HG02973 (cell line): ENCODE data around the gene SAP30L.

Experiments used
- ATAC-seq: cut with Tn5 transposase; IDR thresholded peaks from one replicate; pipeline ENCODE4 v1.9.1; 2021; ENCODE audit warnings: moderate library complexity; ENCODE audit not compliant: unreplicated experiment

SAP30L gene

DNA sequence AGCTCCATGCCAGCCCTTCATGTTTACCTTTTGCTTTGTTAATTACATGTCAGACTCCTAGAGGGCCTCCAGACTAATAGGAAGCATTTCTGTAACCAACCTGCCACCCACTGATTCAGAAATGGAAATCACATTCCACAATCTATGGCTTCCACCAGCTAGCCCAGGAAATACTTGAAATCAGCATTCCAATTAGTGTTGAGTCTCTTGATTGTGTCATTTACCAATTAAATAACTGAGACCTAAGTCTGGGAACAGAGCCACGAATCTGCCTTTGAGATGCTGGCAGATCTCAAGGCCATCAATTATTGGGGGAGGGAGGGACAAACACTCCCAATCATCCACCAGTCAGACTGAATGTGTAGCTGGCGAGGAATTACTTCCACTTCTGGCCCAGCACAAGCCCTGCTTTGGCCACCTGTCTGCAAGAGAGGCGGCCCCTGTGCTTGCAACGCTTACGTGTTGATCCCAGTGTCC lies 27.4 kb upstream of the SAP30L start:
- ATAC-seq, result no peak

DNA sequence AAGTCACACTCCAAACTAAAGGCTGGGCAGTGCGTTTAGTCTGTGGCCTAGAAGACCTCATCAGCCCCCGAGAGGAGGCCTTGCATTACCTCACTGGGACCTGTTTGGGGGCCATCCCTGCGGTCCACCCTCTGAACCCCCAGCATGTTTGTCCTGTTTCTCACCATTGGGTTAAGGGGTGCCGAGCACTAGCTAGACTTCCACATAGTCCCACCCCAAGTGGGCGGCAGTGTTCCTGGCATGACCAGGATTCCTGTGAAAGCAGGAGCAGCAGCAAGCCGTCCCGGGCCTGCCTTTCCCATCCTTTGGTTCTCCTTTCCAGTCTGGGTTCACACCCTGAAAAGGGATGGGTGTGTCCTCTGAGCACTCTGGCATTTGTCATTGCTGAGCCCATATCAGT lies 26.6 kb upstream of the SAP30L start:
- ATAC-seq, result no peak

DNA sequence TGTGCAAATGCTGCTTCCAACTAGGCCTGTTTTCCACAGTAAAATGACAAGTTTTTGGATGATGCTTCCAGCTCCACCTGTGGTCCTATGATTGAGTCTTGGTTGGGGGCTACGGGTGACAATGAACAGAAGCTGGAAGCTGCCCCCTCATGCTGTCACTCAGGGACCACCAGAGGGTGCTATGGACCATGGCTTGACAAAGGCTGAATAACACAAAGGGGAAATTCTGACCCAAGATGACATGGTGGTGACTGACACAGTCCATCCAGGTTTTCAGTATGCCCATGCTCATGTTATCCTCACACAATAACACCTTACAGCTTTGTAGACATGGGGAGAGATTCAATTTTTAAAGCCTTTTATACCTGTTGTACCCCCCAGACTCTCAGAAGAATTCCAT lies 23.9 kb upstream of the SAP30L start:
- no peak for ATAC-seq

DNA sequence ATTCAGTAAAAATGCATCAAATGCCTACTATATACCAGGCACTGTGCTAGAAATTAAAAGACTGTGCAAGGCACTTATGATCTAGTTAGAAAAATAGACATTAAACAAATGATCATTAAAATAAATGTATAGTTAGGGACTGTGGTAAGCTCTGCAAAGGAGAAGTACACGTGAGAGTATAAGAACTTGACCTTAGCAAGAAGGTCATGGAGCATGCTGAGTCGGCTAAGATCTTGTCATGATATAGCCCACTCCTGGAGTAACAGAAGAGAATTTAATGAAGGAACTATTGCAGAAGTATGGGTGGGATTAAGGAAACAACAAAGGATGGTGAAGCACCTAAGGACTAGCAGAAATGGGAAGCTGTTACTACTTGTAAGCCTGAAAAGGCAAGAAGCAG lies 23.5 kb upstream of the SAP30L start:
- no peak for ATAC-seq

DNA sequence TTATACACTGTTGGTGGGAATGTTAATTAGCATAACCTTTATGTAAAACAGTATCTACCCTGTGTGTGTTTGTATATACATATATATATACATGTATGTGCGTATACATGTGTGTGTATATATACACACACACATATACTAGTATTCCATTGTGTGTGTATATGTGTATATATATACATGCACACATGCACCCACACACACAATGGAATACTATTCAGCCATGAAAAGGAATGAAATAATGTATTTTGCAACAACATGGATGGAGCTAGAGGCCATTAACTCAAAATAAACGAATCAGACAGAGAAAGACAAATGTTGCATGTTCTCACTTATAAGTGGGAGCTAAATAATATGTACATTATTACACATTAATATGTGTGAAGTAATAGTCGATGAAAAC lies 17.6 kb upstream of the SAP30L start:
- no peak for ATAC-seq

DNA sequence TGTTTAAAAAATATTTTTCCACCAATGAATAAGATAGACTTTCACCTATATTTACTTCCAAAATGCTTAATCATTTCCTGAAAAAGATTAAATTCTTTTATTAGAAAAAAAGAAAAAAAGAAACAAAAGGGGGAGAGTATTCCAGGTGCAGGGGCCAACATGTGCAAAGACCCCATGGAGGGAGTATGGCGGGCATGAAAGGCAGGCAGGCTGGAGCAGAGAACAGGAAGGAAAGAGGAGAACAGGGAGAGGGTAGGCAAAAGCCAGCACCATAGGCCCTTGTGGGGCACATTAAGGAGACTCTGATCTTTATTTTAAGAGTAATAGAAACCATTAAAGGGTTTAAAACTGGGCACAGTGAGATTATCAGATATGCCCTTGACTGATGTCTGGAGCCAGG lies 16.5 kb upstream of the SAP30L start:
- no peak for ATAC-seq

DNA sequence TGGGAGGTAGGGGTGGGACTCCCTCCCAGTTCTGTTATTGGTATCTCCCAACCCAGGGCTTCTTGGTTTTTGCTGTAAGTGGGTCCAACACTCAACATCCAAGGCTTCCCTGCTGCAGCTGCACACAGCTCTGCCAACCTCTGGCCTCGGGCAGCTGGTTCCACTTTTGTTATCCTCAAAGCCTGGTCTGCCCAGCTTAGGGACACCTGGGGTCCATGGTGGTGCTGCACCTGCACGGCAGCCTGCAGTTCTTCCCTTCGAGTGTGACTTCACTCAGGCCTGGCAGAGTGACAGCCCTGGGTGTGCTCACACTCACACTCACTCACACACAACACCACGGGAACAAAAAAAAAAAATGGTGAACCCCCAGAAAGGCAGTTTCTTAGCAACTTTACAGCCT lies 15.3 kb upstream of the SAP30L start:
- no peak for ATAC-seq

DNA sequence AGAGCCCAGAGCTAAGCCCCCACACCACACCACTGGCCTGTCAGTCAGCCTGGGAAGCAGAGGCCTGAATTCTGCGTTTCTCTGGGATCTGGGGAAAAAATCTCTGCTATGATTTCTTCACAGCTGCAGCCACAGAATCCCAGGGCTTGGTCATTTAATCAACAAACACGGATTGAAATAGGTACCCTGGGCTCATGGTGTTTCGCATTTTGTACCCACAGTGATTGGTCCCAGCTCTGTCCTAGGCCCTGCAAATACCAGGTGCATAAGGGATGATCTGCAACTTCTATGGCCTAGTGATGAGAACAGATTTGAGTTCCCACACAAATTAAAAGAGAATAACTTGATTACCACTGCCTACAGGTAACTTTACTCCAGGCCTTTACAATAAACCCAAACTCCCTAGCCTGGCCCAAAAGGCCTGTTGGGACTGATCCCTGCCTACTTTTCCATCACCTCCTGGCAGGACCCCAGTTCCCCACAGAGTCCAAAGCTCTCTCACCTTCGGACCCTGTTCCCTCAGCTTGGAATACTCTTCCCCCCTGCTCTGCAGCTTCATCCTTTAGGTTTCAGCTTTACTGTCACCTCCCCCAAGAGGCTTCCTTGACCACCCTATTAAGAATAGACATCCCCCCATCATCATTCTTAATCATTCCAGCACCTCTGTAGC lies 14.7 kb upstream of the SAP30L start:
- no peak for ATAC-seq

DNA sequence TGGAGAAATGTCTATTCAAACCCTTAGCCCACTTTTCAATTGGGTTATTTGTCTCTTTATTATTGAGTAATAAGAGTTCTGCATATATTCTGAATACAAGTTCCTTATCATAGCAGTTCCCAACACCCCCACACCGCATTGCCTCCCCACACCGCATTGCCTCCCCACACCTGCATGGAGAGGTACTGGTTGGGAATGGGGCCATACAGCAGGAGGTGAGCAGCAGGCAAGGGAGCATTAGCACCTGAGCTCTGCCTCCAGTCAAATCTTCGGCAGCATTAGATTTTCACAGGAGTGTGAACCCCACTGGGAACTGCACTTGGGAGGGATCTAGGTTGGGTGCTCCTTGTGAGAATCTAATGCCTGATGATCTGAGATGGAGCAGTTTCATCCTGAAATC lies 10.6 kb upstream of the SAP30L start:
- no peak for ATAC-seq

DNA sequence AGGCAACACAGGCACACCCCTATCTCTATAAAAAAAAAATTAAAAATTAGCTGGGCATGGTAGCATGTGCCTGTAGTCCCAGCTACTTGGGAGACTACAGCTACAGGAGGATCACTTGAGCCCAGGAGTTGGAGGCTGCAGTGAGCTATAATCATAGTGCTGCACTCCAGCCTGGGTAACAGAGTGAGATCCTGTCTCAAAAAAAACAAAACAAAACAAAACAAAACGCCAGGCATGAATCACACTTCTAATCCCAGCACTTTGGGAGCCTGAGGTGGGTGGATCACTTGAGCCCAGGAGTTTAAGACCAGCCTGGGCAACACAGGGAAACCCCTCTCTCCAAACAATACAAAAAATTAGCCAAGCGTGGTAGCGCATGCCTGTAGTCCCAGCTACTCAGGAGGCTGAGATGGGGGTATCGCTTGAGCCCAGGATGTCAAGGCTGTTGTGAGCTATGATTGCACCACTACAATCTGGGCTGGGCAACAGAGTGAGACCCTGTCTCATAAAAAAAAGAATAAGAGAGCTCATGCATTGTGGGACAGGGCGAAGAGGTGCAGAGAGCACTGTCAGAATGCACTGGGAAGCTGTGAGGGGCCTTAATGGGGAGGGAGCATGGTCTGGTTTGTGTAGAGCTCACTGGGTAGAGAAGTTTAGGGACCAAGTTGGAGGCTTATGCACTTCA lies 8.4 kb upstream of the SAP30L start:
- no peak for ATAC-seq

DNA sequence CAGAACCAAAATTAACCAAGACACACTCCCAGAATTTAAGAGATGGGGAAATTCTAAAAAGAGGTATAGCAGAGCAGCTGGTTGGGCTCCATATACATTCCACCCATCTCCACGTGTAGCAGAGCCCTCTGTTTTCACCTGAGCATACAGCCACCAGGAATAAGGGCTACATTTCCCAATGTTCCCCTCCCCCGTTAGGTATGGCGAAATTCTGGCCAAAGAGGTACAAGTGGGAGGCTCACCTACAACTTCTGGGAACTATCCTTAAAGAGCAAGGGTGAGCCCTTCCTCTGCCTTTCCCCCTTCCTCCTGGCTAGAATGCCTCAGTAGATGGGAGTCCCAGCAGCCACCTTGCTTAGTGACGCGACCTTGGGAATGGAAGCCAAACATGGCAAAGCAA lies 5.3 kb upstream of the SAP30L start:
- ATAC-seq, result no peak

DNA sequence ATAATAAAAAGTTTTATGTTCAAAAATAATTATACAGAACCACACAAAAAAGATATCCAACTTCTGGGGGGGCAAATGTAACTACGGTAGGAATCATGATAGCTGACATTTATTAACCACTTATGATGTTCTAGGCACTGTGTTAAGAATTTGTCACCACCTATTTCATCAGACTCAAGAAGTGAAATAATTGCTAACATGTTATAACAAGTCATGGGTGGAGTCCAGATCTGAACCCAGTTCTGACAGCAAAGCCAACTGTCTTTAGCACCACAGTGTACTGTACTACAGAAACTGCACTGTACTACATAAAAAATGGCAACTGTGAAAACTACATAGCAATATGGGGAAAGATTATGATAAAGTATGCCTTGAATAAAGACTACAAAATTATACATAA lies 3.0 kb upstream of the SAP30L start:
- ATAC-seq, result no peak

DNA sequence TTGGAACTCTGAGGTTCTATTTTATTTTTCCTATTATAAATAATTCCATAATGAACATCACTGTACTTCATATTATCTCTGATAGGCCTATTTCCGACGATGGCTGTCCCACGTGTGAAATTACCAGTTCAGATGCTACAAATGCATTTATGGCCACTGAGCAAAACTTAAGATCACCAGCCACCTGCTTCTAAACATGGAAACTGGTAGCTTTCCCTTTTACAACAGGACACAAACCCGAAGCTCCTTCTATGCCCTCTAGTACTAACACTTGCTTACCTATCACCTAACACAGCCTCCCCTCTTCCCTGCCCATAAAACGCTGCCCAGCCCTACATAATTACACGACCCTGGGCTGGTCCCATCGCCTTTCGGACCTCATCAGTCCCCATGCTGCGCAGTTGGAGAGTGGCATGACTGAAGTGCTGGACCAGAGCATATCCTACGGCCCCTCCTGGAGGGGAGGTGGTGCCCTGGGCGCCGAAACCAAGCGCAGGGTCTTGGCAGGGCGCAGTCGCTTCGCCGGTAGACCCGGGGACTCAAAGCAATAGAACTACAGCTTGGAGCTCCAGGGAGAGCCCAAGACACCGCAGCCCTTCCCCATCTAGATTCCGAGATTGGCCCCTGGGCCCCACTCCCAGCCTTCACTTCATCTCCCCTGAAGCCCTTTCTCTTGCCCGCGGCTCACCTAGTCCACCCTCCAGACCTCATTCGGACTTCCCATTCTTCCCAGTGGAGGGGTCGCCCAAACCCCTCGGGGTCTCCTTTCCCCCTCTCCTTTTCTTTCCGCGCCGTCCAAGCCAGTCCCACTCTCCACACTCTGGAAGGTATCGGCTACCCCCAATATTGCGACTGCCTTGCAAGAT lies 1.0 kb upstream of the SAP30L start:
- ATAC-seq, result no peak

DNA sequence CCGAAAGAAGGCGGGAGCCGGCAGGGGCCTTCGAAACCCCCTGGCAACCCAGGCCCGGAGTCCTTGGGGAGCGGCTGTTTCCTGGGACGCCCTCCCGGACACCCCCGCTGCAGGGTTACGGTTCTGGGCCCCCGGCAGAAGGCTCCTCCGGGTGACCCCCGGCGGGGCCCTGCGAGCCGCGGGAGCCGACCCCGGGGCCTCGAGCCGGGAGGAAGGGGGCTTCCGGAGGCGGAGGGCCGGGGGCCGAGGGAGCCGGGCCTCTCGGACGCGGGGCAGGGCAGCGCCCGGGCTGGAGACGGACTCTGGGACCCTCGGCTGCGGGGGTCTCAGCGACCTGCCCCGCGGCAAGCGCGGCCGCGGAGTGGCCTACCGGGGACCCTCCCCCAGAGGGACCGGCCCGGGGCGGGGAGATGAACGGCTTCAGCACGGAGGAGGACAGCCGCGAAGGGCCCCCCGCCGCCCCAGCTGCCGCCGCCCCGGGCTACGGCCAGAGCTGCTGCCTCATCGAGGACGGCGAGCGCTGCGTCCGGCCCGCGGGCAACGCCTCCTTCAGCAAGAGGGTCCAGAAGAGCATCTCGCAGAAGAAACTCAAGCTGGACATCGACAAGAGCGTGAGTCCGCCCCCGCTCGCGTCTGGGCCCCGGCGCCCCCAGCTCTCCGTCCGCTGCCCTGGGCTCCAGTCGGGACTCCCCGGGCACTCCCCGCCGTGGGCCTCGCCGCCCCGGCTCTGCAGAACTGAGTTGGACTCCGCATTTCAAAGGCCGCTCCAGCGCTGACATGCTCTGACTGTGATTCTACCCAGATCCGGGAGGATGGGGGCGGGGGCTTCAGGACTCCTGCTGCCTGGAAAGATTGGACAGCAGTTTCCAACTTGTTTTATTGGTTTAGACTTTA lies 645 bp downstream of the SAP30L start:
- peak; percentile 16 for ATAC-seq

DNA sequence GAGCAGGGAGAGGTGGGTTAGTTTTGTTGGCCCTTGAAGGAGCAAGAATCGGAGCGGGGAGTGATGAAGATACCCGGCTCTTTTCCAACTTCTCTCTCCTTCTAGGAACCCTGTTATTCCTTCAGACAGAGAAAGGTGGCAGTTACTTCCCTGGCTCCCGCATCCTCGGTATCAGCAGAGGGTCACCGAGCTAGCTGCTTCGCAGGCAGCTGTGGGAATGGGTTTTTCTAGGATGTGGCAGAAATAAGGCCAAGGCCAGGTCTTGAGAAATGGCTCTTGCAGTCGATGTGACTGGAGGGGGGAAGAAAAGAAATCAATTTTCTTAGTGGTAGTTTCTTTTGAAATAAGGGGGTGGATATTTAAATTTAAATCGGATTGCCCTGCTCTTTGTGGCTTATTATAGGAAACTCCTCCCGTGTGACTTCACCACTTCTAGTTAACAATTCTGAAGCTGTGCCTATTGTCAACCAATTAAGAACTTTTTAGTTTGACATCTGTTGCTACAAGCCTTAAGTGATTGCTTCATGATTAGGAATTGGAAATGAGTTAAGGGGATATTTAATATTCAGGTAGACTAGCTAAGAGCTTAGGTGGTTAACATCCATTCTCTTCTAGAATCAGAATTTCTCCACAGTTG lies 1.4 kb downstream of the SAP30L start:
- no peak for ATAC-seq

DNA sequence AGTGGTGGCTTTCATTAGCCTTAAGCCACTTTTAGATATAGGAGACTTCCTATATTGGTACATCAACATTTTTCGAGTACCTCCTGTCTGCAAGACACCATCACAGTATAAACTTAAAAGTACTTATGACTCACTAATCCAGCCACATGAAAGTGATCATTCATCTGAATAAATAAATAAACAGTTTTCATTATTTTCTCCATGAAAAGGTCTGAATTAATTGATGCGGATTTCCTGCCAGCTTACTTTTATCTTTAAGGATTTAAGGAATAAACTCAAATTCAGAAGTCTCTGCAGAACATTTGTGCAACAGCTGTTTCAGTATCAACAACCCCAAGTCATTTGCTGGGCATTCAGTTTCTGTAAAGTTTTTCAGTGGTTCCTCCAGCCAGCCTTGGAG lies 4.0 kb downstream of the SAP30L start:
- no peak for ATAC-seq

DNA sequence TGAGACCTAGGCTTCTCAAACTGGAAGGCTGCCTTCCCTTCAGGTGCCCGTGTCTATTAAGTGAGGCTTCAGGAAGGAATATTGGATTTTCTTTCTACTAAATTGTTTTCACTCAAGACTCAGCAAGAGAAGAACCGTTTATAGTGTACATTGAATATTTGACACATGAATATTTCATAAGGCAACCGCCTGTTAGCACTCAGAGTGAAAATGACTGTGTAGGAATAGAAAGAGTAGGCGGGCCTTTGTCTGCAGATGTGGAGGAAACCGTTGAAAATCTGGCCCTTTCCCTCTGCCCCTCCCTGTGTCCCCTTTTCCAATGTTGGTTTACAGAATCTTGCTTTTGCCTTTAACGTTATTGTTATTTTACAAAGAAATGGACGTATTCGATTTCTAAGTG lies 6.2 kb downstream of the SAP30L start:
- ATAC-seq, result no peak

DNA sequence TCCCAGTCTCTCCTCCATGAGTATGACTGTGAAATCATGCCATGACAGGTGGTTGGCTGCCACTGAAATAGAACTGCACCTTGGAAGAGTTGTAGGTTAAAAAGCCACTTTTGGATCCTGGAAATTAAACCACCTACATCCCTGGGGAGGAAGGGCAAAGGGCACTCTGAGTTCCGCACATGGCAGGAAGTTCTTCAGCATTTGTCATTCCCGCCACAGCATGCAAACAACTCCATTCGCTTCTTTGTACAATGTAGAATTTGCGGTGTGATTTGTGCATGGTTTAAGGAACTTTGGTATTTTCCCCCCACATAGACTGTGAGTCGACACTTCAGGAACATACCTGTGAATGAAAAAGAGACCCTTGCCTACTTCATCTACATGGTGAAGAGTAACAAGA lies 9.8 kb downstream of the SAP30L start:
- no peak for ATAC-seq

DNA sequence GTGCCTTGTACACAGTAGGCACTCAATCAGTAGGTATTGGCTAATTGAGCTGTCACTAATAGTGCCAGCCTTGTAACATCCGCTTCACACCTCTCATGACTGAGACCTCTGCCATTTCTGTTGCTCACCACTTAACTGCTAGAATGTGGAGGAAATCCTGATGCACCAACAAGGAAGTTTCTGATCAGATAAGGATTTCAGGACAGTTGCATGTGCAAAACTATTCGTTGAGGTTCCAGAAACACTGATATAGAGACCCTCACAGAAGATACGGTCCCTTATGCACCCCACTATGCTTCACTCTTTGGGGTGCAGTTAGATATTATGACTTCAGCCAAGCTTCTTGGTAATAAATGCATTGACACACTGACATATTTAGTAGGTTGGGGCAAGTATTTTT lies 10.7 kb downstream of the SAP30L start:
- ATAC-seq, result no peak

DNA sequence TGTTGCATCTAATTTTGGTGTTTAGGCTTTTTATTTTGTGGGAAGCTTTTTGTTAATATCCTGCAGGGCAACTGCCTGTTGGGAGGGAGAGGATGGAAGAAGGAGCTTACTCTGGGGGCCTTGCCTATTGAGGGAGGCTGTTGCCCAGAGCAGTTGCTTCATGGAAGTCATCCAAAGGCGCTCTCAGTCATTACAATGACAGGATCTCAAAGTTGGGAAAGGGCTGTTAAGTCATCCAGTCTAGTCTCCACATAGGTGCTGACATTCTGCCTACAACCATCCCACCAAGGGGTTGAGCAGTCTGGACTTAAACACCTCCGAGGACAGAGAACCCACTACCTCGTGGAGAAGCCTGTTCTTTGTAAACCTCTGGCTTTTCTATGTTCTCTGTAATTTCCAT lies 13.2 kb downstream of the SAP30L start:
- no peak for ATAC-seq
